Effector memory CD8-positive, alpha-beta T cell (primary cell): ENCODE measurements around the gene HNRNPL.

ENCODE experiments used
- ATAC-seq: fragments of 150-1000 bp; cut with Tn5 transposase; replicated peaks from 2 replicates; pipeline ENCODE4 v1.10.0; 2021; ENCODE audit warnings: mild to moderate bottlenecking, moderate library complexity
- DNase-seq, 3 experiments: peaks; one replicate each; pipeline ENCODE4 v3.0.0; 2021
- H3K27ac Mint-ChIP-seq, 2 donors: one replicate each; pipeline ENCODE4 v1.8.0; 2022; ENCODE audit warnings: mild to moderate bottlenecking in 2 of 2, mixed read lengths in 2 of 2, moderate library complexity in 2 of 2
- H3K27me3 Mint-ChIP-seq, 2 donors: one replicate each; pipeline ENCODE4 v1.8.0; 2022; ENCODE audit warnings: mixed read lengths in 2 of 2
- H3K36me3 Mint-ChIP-seq: one replicate; pipeline ENCODE4 v1.8.0; 2022; ENCODE audit warnings: mild to moderate bottlenecking, moderate library complexity, mixed read lengths; ENCODE audit not compliant: insufficient read depth
- H3K4me1 Mint-ChIP-seq, 2 donors: one replicate each; pipeline ENCODE4 v1.8.0; 2022; ENCODE audit warnings: low read depth in 2 of 2, mixed read lengths in 2 of 2
- H3K4me3 Mint-ChIP-seq, 2 donors: one replicate each; pipeline ENCODE4 v1.8.0; 2022; ENCODE audit warnings: mild to moderate bottlenecking in 2 of 2, mixed read lengths in 2 of 2, moderate library complexity in 2 of 2
- H3K9me3 Mint-ChIP-seq, 2 donors: one replicate each; pipeline ENCODE4 v1.8.0; 2022; ENCODE audit warnings: mixed read lengths in 2 of 2

Gene HNRNPL

DNA sequence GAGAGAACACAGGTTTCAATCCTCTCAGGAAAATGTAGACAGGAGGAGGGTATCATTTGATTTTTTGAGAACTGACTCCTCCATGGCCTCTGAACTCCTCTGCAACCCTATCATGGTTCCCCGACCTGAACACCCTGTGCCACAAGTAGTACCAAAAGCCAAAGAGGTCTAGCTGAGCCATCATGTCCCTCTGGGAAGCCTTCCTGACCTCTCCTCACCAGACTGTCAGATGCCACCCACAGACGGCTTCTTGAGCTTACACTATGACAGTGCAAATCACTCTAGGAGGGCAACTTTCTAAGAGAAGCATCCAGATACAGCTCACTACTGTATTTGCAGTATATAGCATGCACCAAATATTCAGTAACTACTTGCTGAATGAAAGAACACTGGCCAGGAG lies 3.7 kb downstream of the HNRNPL start:
- DNase-seq = no peak
- Mint-ChIP-seq H3K27me3 (no peaks in the 10 kb centered on the region), H3K27ac (peak overlapping the region in 1 of 2 donors; percentile 100), H3K4me1 (peaks cover 60 to 66% of the 10 kb centered on the region in 2 donors), H3K9me3 (no peaks in the 10 kb centered on the region), H3K36me3 (peaks cover 99% of the 10 kb centered on the region), H3K4me3 (peak overlapping the region; percentile 21 to 38)
- ATAC-seq = no peak

DNA sequence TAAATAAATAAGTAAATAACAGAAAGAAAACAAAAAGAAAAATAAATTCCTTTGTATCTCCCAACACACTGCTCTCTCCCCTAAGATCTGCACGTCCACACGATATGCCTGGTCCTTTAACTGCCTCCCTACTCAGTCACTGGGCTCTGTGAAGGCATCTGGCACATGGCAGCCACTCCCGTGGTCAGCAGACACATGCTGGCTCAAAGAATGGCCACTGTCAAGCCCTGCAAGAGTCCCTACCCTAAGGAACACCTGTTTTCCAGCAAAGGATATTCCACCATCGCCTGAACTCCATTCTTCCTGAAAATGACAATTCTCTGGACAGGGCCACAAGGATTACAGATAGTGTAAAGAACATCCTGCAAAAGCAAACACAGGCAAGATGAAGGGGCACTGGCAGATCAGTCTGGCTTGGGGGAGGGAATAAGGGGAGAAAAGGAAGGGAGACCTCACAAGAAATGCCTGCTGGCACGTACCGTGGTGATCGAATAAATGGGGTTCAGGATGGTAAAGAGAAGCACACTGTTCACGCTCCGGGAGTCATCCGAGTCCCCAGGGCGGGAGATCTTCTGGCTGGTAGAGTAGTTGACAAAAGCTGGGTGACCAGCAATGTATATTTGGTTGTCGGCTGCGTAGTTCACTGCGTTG lies 4.3 kb downstream of the HNRNPL start:
- Mint-ChIP-seq H3K27ac (peak overlapping the region; percentile 90 to 100), H3K4me1 (peaks cover 59 to 67% of the 10 kb centered on the region in 2 donors), H3K36me3 (peaks cover 100% of the 10 kb centered on the region), H3K27me3 (no peaks in the 10 kb centered on the region), H3K9me3 (no peaks in the 10 kb centered on the region), H3K4me3 (peak overlapping the region in 1 of 2 donors; percentile 38)
- DNase-seq = no peak
- no peak for ATAC-seq

DNA sequence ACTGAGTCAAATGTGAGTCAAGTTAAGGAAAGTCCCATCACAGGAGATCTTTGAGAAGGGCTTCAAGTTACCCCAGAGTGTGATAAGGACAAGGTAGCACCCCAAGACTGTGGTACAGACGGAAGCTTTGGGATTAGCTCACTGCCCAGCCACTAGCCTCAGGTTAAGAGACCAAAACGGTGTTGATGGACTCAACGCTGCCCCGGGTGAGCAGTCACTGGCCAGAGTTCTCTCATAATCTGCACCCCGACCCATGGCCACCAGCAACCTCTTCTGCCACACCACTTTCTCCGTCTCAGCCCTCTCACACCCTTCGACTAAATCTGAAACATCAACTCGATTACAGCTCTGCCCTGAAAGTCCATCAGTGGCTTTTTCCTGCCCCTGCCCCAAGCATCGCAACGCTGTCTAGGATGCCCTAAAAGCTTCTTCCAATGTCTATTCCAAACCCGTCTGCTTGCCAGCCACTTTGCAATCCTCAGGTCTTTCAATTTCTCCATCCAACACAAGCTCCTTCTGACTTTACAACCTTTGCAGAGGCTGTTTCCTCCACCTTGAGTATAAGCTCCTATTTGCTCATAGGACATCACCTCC lies 5.6 kb downstream of the HNRNPL start:
- Mint-ChIP-seq H3K36me3 (peaks cover 100% of the 10 kb centered on the region), H3K4me3 (peak overlapping the region; percentile 47 to 77), H3K4me1 (peaks cover 61 to 68% of the 10 kb centered on the region in 2 donors), H3K9me3 (no peaks in the 10 kb centered on the region), H3K27me3 (no peaks in the 10 kb centered on the region), H3K27ac (peak overlapping the region; percentile 90 to 100)
- no peak for DNase-seq
- ATAC-seq = no peak

DNA sequence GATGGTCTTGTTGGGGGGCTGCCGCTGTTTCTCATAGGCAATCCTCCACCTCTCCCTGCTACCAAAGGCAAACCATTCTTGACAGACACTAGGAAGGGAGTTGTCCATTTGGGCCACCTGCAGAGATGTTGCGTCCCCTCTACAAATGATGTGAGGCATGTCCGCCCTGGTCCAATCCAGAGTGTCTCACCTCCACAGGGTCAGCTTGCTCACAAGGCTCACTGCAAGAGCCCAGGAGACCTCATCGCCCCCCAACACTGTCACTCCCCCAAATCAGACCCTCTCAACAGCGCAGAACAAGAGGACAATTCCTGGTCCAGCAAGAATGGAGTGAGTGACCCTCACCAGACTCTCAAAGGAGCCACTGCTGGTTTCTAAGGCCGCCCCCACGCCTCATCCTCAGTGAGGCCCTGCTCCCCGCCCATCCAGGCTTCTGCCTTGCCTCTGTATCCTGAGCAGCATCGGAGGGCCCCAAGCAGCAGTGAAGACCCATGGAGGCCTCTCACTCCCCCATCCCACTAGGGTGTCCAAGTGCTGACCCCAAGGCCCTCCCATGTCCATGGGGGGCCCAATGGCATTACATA lies 6.5 kb downstream of the HNRNPL start:
- DNase-seq (no peak), ATAC-seq (no peak)
- Mint-ChIP-seq H3K27me3 (no peaks in the 10 kb centered on the region), H3K36me3 (peaks cover 100% of the 10 kb centered on the region), H3K4me1 (peaks cover 58 to 59% of the 10 kb centered on the region in 2 donors), H3K27ac (peak overlapping the region; percentile 90 to 100), H3K9me3 (no peaks in the 10 kb centered on the region), H3K4me3 (peak overlapping the region; percentile 47 to 77)

DNA sequence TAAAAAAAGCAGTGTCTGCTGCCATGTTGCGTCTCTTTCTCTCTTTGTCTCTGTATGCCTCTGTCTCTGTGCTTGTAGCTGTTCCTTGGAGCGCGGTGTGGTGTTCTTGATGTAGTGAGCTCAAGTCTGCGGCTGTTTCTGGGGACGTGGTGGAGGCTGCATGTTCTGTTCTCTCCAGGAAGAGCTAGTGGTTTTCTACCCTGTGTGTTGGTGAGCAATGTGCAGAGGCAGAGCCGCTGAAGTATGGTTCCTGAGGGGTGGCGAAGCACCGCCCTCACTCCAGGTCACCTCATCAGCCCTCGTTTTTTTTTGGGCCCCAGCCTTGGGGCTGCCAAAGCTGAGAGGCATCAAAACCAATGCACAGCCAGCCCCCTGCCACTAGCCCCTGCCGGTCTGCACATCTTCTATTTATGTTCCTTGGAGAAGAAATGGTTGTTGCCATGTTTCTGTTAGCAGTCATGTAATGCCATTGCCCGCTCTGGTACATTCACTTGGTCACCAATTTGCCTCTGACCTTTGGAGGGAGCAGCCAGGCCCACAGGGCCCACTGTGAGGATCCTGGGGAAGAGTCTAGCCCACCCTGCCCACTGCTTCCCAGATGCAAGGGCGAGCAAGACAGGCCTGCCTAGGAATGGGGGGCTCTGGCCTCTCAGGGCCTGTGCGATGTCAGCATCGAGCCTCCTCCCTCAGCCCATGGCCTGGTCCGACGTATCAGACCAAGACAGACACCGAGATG lies 7.2 kb downstream of the HNRNPL start:
- Mint-ChIP-seq H3K27me3 (no peaks in the 10 kb centered on the region), H3K36me3 (peaks cover 100% of the 10 kb centered on the region), H3K4me1 (peaks cover 52% of the 10 kb centered on the region in 2 donors), H3K9me3 (no peaks in the 10 kb centered on the region), H3K27ac (peak overlapping the region; percentile 90 to 100), H3K4me3 (peak overlapping the region; percentile 47 to 77)
- peak; percentile 86 for ATAC-seq
- peak; percentile 51 to 57 (median 56) for DNase-seq

DNA sequence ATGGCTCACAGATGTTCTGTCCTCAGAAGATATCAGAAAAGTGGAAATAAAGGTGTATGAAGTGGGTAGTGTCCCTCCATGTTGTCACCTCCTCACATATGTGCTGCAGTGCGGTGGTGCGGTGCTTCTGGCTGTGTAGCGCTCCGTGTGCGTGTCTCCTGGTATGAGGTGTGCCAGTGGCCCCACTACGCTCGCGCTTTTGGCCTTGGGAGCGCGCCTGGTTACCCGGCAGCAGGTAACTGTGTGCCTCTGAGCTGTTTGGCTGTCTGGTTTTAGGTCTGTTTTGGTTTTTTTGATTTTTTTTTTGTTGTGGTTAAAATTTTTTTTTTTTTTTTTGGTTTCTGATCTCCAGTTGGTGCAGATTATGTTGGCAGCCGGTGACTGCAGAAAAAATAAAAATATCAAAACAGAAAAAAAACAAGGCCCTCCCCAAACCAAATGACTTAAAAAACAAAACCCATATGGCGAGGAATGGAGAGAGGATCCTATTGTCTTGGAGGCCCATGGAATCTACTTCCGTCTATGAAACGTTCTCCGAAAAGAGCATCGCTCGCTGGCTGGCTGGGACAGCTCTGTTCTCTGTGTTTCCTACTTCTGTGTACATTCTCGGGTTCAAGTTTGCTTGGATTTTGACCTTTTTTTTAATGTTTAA lies 7.9 kb downstream of the HNRNPL start:
- H3K27ac Mint-ChIP-seq = peak overlapping the region; percentile 87 to 100
- H3K9me3 Mint-ChIP-seq = no peaks in the 10 kb centered on the region
- H3K36me3 Mint-ChIP-seq = peaks cover 100% of the 10 kb centered on the region
- peak in 2 of 3 experiments; percentile 35 to 36 for DNase-seq
- H3K4me1 Mint-ChIP-seq = peaks cover 52 to 53% of the 10 kb centered on the region in 2 donors
- no peaks in the 10 kb centered on the region for H3K27me3 Mint-ChIP-seq
- peak overlapping the region; percentile 47 to 77 for H3K4me3 Mint-ChIP-seq
- ATAC-seq = peak; percentile 58

DNA sequence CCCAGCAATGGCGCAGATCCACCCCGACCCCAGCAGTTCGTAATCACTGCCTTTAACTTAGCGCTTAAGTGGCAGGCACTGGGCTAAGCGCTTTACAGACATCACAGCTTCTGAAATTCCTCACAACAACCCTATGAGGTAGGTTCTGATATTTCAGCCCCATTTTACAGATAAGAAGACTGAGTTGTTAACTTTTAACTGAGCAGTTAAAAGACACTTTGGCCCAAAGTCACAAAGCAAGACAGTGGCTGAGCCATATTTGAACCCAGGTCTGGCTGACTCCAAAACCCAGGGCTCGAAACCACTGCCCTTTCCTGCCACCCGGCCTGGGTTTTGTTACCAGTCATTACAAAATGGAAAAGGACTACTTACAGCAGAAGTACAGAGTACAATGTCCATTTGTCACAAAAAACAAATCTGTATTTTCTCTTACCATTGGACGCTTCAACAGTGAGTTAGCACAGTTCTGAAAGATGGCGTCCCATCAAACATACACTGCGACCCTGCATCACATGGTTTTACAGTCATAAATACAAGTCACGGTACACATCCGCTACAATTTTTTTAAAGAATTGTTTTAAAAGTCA lies 8.5 kb downstream of the HNRNPL start:
- peaks cover 100% of the 10 kb centered on the region for H3K36me3 Mint-ChIP-seq
- H3K9me3 Mint-ChIP-seq = no peaks in the 10 kb centered on the region
- ATAC-seq = no peak
- peak overlapping the region; percentile 87 to 100 for H3K27ac Mint-ChIP-seq
- H3K27me3 Mint-ChIP-seq = no peaks in the 10 kb centered on the region
- H3K4me3 Mint-ChIP-seq = peak overlapping the region; percentile 47 to 77
- H3K4me1 Mint-ChIP-seq = peaks cover 50 to 51% of the 10 kb centered on the region in 2 donors
- no peak for DNase-seq

DNA sequence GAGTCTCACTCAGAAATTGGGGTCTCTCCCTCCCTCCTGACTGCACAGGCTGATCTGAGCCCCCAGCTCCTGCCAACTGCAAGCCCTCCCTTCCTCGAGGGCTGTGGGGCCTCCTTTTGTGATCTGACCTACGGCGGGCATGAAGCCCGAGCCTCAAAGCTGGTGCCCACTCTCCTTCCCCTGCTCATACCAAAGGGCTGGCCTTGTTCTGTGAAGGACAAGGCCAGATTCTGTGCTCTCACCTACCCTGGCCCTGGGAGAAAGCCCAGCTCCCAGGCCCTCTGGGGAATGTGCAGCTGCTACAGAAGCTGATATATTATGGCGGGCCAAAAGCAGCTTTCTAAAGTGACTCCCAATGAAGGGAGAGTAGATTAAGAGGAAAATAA lies 9.2 kb downstream of the HNRNPL start:
- H3K36me3 Mint-ChIP-seq = peaks cover 100% of the 10 kb centered on the region
- ATAC-seq = no peak
- peaks cover 43 to 49% of the 10 kb centered on the region in 2 donors for H3K4me1 Mint-ChIP-seq
- no peaks in the 10 kb centered on the region for H3K27me3 Mint-ChIP-seq
- no peak for DNase-seq
- peak overlapping the region in 1 of 2 donors; percentile 100 for H3K27ac Mint-ChIP-seq
- H3K4me3 Mint-ChIP-seq = peak overlapping the region; percentile 5 to 47
- H3K9me3 Mint-ChIP-seq = no peaks in the 10 kb centered on the region

DNA sequence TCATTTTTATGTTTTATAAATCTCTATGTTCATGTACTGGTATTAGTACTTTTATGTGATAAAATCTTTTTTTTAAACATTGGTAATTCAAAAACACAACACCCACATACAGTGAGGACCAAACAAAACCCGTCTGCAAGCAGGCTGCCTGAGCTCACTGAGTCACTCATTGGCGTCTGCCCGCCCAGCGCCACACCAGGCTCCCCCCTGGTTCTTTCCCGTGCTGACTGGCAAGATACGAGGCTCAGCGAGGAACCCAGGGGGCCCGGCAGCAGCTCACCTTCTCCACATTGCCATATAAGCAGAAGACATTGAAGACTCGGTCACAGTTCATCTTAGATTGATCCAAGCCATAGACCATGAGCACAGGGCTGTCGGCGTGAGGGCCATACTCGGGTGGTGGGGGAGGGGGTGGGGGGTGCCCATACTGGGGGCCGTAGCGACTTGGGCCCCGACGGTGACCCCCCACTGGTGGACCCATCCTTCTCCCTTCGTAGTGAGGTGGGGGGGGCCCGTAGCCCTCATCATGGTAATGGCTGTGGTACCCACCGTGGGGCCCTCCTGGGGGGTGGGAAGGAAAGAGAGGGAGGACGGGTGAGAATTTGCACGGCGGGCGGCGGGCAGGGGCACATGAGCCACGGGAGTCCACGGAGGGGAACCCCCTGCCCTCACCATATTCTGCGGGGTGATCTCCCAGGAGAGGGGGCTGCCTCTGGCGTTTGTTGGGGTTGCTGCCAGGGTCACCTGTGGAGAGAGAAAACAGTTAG lies 9.8 kb downstream of the HNRNPL start:
- DNase-seq = no peak
- peak overlapping the region in 1 of 2 donors; percentile 100 for H3K27ac Mint-ChIP-seq
- no peaks in the 10 kb centered on the region for H3K9me3 Mint-ChIP-seq

DNA sequence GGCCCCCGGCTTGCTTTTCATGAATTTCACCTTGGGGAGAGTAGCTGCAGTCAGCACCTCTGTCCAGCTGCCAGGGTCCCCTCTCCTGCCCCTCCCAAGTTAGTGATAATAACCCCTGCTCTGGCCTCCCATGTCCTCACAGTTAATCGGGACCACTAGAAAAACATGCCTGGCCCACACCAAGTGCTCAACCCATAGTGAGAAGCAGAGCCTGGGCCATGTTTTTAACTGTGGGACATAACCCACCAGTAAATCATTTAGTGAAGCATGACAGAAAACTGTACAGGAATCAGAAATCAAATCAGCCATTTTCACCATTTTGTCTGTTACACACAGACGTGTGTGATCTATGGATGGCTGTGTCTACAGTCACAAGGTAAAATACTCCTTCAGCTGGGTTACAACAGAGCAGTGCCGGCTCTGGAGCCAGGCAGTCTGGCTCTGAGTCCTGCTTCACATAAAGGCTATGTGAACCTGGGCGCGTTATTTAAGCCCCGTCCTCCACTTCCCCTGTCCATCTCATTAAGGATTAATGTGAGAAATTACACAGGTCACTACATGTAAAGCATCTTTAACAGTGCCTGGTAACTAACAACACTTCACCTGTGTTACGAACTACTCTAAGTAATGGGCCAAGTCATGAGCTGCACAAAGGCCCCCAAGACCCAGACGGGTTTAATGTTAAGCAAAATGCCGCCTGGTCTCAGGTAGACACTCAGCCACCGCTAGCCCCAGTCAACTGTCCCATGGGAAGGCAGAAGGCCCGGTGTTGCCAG lies 10.6 kb downstream of the HNRNPL start:
- Mint-ChIP-seq H3K9me3 (no peaks in the 10 kb centered on the region), H3K27ac (peak overlapping the region; percentile 54 to 100)

More for the DNA sequence above, 9.8 kb downstream of the HNRNPL start:
- Mint-ChIP-seq H3K36me3 (peaks cover 100% of the 10 kb centered on the region), H3K4me1 (peaks cover 39 to 45% of the 10 kb centered on the region in 2 donors), H3K4me3 (peak overlapping the region in 1 of 2 donors; percentile 43), H3K27me3 (no peaks in the 10 kb centered on the region)
- no peak for ATAC-seq

DNA sequence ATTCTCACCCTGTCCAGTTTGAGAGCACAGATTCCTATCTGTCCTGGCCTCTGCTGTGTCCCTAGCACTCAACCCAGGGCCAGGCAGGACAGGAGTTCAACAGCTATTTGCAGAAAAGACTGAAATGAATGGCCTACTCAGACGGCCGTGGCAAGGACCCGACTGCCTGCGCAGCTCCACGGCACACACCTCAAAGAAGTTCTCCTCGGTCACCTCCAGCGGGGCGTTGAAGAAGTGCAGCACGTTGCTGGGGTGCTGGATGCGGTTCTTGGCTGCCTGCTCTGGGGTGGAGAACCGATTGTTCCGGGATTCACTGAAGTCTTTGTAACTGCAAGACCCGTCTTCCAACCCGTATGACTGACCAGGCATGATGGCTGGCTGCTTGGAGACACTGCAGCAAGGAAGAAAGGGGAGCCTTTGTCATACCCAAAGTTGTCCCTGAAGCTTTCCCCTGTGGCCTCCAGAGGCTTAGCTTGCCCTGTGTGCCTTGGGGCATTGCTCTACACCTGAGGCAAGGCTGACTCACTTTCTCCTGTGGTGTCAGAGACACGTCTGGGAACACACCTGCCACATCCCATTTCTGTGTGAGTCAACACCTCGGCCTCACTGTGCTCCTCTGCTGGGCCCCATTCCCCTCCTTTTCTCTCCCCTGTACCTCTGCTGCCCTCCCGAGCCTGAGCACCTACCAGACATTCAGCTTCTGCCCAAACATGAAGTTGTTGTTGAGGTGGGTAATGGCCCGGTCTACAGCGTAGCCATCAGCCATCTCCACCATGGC lies 11.4 kb downstream of the HNRNPL start:
- Mint-ChIP-seq H3K27ac (peak overlapping the region; percentile 54 to 82), H3K27me3 (no peaks in the 10 kb centered on the region), H3K9me3 (no peaks in the 10 kb centered on the region), H3K4me1 (peaks cover 26 to 32% of the 10 kb centered on the region in 2 donors), H3K36me3 (peaks cover 92% of the 10 kb centered on the region), H3K4me3 (no peak overlapping the region)
- ATAC-seq (no peak), DNase-seq (no peak)

More for the DNA sequence above, 10.6 kb downstream of the HNRNPL start:
- Mint-ChIP-seq H3K4me3 (no peak overlapping the region), H3K27me3 (no peaks in the 10 kb centered on the region), H3K36me3 (peaks cover 96% of the 10 kb centered on the region), H3K4me1 (peaks cover 34 to 40% of the 10 kb centered on the region in 2 donors)
- ATAC-seq (no peak), DNase-seq (no peak)
